GM18526 (cell line): ENCODE data around the gene ZC3H12D.

Experiments
- POLR2A ChIP-seq: IDR thresholded peaks from 3 replicates; pipeline ENCODE4 v1.6.1; 2011; ENCODE audit not compliant: insufficient read length; ENCODE audit errors: extremely low read depth

The ZC3H12D gene

DNA sequence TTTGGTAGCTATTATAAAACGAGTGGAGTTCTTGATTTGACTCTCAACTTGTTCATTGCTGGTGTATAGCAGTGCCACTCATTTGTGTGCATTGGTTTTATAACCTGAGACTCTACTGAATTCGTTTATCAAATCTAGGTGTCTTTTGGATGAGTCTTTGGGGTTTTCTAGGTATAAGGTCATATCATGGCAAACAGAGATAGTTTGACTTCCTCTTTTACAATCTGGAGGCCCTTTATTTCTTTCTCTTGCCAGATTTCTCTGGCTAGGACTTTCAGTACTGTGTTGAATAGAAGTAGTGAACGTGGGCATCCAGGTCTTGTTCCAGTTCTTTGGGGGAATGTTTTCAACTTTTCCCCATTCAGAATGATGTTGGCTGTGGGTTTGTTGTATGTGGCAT is 46.0 kb downstream of the ZC3H12D start:
- TF ChIP-seq POLR2A: no peak

DNA sequence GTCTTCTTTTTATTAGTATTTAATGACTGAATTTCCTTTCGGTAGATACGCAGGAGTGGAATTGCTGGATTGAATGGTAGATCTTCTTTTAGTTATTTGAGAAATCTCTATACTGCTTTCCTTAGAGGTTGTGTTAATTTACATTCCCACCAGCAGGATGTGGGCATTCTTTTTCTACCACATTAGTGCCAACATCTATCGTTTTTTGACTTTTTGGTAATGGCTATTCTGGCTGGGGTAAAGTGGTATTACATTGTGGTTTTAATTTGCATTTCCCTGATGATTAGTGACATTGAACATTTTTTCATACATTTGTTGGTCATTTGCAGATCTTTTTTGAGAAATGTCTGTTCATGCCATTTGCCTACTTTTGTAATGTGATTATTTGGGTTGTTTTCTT is 47.6 kb downstream of the ZC3H12D start:
- TF ChIP-seq POLR2A: no peak

DNA sequence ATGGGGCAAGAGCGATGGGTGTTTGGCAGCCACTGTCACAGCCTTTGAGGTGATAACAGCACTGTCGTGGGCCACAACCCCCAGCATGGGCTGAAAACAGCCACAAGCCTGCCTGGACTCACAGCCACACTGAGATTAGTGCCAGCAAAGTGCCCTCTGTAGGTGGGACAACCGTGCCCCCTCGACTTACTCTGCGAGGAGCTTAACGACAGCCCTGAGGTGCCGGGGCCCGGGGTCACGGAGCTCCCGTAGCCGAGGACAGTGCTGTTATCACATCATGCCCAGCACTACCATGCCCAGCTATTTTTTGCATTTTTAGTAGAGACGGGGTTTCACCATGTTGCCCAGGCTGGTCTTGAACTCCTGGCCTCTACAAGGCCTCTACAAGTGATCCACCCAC is 48.2 kb downstream of the ZC3H12D start:
- TF ChIP-seq POLR2A: no peak

DNA sequence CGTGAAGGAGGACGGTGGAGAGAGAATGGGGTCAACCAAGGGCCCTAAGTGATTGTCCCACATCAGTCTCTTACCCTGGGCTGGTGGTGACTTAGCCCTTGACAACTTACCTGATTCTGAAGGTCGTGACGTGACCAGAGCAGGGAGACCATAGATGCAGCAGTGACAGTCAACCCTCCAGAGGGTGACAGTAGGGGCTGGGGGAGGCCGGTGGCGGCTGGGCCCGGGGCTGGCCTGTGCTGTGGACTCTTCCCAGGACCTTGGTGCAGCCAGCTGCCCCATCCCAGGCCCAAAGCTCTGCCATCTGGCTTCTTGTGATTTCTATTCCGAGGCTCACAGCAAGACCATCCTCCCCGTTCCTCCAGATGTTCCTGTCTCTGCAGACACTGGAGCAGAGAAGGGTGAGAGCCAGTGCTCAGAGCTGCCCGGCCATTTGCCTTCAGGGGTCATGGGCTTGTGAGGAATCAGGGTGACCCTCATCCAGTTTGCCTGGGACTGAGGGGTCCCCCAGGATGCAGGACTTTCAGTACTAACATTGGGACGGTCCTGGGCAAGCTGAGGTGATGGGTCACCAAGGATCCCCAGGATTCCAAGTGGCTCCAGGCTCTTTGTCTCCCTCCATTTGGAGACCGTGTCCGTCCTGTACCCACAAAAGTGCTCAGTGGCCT is 48.8 kb downstream of the ZC3H12D start:
- TF ChIP-seq POLR2A: no peak

DNA sequence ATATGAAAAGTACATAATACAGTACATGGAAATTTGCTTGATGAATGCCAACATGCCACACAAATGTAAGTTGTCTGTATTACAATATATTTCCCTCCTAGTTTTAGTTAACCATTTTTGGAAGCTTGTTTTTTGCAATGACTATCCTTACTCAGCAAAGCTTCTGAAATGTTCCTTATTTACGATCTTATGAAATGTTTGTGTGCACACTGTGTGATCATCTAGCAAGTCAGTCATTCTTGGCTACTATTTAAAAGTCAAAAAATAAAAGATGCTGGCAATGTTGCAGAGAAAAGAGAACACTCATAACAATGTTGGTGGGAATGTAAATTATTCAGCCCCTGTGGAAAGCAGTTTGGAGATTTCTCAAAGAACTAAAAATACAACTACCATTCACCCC is 50.9 kb downstream of the ZC3H12D start:
- TF ChIP-seq POLR2A: no peak

DNA sequence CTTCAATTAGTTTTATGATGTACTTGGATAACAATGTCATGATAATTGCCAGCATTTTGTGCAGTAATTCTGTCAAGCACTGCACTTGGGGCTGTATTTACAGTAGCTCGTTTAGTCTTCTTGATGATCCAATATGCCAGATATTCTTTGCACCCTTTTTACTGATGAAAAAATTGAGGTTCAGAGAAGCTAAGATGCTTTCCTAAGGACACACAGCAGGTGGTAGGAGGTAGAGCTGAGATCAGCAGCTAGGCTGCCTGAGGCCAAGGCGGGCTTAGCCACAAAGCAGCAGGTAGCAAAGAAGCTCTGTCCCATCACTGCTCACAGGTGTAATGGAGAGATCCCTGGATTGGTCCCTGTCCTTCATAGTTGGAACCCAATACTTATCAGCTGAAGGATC is 51.4 kb downstream of the ZC3H12D start:
- no peak for TF ChIP-seq POLR2A

DNA sequence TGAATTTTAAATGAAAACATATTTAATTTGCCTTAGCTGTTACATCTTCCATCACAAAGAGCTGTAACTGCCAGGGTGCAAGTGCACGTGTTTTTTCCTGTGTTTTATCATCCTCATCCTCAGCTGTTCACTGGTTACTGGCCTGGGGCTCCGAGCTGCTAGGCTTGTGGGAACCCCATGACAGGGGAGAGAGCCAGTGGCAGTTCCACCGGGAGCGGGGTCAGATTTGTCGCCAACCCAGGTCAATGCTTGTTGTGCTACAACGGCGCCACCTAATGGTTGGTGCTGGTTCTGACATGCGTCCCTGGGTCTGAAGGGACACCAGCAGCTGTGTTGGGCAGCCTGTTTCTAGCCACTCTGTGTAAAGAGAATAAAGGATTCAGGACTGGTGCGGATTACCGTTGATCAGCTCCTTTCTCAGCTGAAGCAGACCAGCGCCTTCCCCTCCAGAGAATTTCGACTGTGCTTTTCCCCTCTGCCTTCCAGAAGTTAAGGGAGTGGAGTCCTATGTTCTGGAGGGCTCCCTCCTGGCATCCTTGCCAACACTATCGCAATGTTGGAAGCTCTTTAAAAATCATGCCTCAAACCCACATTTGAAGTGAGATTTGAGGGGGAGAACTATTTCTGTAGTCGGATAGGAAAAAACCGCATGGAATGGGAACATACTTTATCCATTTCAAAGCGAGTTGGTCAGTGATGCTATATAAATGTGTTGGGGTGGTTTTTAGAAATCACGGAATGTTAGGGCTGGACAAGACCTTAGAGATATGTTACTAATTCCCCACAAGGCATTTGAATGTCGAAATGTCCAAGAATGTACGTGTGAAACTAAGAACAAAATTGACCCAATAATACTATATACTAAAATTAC is 52.7 kb downstream of the ZC3H12D start:
- TF ChIP-seq POLR2A: no peak

DNA sequence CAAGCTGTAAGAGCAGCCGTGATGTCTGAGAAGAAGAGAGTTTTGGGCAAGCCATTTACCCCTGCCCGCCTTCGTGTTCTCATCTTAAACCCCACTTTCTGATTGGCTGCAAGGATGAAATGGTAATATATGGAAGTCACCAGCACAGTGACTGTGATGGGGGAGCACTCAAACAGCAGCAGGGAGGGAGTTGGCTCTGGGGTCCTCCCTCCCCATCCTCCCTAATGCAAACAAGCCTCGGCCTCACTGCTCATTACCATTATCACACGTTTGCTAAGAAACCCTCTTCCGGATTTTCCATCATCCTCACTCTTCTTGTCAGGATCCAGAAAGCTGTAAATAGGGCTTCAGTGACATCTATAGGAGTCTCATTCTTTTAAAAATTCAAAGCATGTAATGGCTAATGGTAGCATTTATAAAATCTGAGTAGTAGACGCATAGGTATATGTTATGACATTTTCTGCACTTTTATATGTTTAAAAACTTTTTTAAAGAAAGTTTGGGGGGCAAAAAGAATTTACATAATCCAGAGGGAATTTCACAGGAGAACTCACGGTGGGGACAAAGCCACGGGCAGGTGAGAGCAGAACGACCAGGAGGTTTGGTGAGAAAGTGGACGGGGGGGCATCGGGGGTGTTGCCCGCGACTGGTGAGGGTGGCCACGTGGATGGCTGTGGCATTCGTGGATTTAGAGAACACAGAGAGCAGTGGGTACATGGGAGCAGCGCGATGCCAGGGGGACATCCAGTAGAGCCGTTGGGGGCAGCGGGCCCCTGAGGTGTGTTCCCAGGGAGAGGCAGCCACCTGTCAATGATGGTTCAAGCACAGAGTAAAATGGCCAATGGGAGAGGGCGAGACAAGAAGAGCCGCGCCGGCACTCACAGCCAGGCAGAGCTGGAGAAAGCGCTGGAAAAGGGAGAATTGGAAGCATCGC is 55.1 kb downstream of the ZC3H12D start:
- no peak for TF ChIP-seq POLR2A

DNA sequence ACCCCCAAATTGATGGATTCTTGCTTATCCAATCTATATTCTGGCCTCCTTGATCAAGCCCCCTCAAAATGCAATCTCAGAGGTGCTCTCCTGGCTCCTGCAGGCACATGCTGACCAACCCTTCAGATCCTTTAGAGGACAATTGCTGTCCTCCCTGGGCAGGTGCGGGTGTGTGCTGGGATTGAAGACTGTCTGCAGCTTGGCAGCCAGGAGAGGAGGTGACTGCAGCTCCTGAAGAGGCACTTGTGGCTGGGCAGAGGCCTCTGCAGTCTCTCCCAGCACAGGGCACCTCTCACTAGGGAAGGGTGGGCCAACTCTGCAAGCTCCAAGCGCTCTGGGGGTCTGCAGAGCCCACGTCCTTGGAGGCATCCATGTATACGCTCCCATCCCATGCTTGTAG is 56.2 kb downstream of the ZC3H12D start:
- no peak for TF ChIP-seq POLR2A

DNA sequence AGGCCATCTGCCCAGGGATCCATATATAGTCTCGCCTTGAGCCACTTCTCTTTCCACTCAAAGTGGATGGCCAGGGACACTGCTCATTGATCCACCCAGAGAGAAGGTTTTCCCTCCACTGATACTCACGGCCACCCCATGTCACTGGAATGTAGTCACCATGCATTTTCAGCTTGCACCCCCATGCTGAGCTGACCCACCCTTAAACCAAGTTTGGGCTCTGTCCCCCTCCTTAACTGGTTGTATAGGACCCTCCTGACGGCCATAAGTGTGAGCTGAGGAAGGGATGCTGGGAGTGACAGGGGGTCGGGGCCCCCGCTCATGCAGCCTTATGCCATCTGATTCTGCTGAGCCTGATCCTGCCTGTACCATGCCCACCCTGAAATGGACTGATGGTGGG is 59.1 kb downstream of the ZC3H12D start:
- no peak for TF ChIP-seq POLR2A

DNA sequence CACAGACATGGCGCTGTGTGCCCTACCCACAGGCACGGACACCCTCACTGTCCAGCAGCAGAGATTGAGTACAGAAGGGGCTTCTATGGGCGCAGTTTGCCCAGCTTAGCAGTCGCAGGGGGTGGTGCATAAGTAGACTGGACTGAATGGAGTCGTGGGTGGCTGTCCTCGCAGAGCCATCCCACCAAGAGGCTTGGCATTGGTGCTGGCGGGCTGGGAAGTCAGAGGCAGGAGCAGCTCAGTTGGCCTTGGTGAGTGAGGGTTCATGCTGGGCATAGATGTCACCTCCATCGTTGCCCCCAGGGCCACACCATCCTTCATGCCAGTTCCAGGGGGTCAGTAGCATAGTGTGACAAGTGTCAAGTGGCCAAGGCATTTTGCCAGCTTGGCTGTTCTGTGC is 59.6 kb downstream of the ZC3H12D start:
- no peak for TF ChIP-seq POLR2A

DNA sequence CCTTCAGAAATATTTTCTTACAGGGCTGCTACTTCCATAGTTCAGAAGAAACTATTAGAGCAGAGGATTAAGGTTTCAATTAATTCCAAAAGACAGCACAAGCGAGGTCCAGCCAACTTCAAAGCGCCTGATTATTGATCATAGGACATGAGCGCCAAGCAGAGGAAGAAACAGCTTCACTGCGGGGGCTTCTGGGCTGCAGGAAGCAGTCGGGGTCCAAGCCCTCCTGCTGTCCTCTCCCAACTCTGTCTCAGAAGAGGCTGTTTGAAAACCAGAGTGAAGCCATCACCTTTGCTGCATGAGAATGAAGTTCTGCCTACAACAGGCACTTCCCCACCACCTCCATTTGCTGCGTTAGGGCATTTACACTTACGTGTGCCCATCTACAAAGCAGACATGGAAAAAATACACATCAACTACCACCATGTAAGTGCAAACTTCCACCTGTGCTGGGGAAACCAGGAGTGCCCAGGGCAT is 60.8 kb downstream of the ZC3H12D start:
- TF ChIP-seq POLR2A: no peak

DNA sequence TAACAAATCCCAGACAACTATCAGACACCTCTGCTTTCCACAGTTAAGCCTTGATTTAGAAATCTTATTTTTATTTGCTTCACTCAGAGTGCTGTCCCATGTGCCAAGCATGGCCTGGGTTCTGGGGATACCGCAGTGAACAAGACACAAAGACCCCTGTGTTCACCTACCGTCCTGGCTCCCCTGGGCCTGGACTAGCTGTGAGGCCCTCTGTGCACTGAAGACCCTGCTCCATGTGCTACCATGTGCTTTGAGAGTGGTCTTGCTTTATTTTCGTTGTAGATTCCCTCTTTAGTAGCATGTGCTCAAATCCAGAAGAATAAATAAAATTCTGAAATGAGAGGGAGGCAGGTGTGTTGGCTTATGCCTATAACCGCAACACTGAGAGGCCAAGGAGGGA is 62.2 kb downstream of the ZC3H12D start:
- TF ChIP-seq POLR2A: no peak

DNA sequence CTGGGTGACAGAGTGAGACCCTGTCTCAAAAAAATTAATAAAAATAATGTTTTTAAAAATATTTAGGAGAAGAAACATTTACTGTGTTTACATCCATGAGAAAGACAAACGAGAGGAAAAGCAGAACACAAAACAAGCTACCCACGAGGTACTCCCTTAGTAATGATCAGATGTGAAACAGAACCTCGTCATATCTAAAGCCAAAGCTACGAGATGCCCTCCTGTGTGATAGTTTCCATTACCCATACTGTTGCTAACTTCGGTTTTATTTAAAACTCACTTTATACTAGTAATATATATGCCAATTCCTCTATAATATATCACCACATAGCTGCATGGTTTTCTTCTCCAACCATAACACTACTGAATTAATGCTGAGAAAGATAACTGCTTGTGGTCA is 63.7 kb downstream of the ZC3H12D start:
- TF ChIP-seq POLR2A: no peak

DNA sequence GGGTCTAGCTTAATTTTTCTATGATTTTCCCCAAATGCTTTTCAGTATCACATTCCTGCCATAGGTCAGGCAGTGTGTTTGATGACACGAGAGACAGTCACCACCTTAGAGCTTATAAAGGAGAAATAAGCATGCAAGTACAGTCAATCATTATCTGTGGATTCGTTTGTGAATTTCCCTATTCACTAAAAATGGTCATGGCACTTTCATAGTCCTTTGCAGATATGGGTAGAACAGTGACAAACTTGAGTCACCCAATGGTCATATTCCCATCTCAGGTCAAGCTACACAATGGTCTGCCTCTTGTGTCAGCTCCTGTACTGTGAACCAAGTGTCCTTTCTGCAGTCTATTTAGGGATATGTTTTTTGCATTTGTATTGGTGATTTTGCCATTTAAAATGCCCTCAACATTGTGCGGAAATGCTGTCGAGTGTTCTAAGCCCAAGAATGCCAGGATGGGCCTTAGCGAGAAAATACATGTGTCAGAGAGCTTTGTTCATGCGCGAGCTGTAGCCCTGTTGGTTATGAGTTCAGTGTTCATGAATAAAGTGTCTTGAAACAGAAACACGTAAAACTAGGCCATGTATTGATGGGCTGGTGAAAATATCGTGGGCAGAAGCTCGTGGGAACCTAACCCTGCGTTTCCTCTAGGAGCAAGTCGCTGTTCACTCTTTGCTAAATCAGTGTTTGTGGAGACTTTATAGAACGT is 65.0 kb downstream of the ZC3H12D start:
- no peak for TF ChIP-seq POLR2A
